T-helper 1 cell treated with Interleukin-12 subunit alpha and Interleukin-12 subunit beta and Interleukin-4 antibody, amounts not matched to agents 30 ng/mL and 1 ng/mL, for 36 hours (primary cell): ENCODE data around the gene USP47. TPM values are rescaled to one million over a fixed set of nuclear protein-coding genes. Genes with fewer than 3 reads are reported as not detected.

Source experiments
- intact Hi-C: fragments of 100-400 bp; cut with micrococcal nuclease; formaldehyde crosslinking; loops from one replicate; pipeline ENCODE4 v1.15.1; 2024
- total RNA-seq: library from RNA; stranded (reverse); gene quantifications from 2 replicates; pipeline ENCODE4 v1.2.3, GENCODE V29; 2022

Gene USP47
- total RNA-seq, 1 donor from 2014 or later, result 44.2 TPM

GRCh38 chr11:11864803-11865202 lies 23.0 kb downstream of the USP47 start:
- intact Hi-C loops, result no loop called here

GRCh38 chr11:11865449-11865848 lies 23.7 kb downstream of the USP47 start:
- intact Hi-C loops, result no loop called here

GRCh38 chr11:11866203-11866602 lies 24.4 kb downstream of the USP47 start:
- intact Hi-C loops, result no loop called here

GRCh38 chr11:11867720-11868119 lies 25.9 kb downstream of the USP47 start:
- intact Hi-C loops, result no loop called here

GRCh38 chr11:11871991-11872401 lies 30.2 kb downstream of the USP47 start:
- intact Hi-C loops, result no loop called here

- intact Hi-C loops, result loop anchor here (2.0 kb wide), 1 partner anchor 34 kb away; no protein-coding TSS in a partner anchor
Observed at GRCh38 chr11:11876458-11876857, 34.7 kb downstream of the USP47 start.

- intact Hi-C loops, result no loop called here
Observed at GRCh38 chr11:11880179-11880578, 38.4 kb downstream of the USP47 start.

- intact Hi-C loops, result no loop called here
Observed at GRCh38 chr11:11882539-11882938, 40.8 kb downstream of the USP47 start.

GRCh38 chr11:11884351-11884750 lies 42.6 kb downstream of the USP47 start:
- intact Hi-C loops, result no loop called here

- intact Hi-C loops, result no loop called here
Observed at GRCh38 chr11:11884774-11885481, 43.2 kb downstream of the USP47 start.

GRCh38 chr11:11894486-11894885 lies 52.7 kb downstream of the USP47 start:
- intact Hi-C loops, result no loop called here

GRCh38 chr11:11895672-11896071 lies 53.9 kb downstream of the USP47 start:
- intact Hi-C loops, result no loop called here

GRCh38 chr11:11898648-11899047 lies 56.9 kb downstream of the USP47 start:
- intact Hi-C loops, result no loop called here

GRCh38 chr11:11899401-11899800 lies 57.6 kb downstream of the USP47 start:
- intact Hi-C loops, result no loop called here

- intact Hi-C loops, result no loop called here
Observed at GRCh38 chr11:11901929-11902328, 60.2 kb downstream of the USP47 start.

- intact Hi-C loops, result no loop called here
Observed at GRCh38 chr11:11909727-11910126, 68.0 kb downstream of the USP47 start.

GRCh38 chr11:11910541-11910940 lies 68.8 kb downstream of the USP47 start:
- intact Hi-C loops, result no loop called here

- intact Hi-C loops, result no loop called here
Observed at GRCh38 chr11:11913395-11913794, 71.6 kb downstream of the USP47 start.

- intact Hi-C loops, result no loop called here
Observed at GRCh38 chr11:11915625-11916024, 73.9 kb downstream of the USP47 start.

GRCh38 chr11:11916981-11917399 lies 75.2 kb downstream of the USP47 start:
- intact Hi-C loops, result no loop called here

GRCh38 chr11:11923828-11924227 lies 82.1 kb downstream of the USP47 start:
- intact Hi-C loops, result no loop called here

- intact Hi-C loops, result loop anchor here (2.0 kb wide), 1 partner anchor 37 kb away; no protein-coding TSS in a partner anchor
Observed at GRCh38 chr11:11929920-11930319, 88.1 kb downstream of the USP47 start.

- intact Hi-C loops, result loop anchor here (1.0 to 2.0 kb wide), 4 partner anchors 35 to 350 kb away; no protein-coding TSS in a partner anchor
Observed at GRCh38 chr11:11931461-11932055, 89.8 kb downstream of the USP47 start.
